CMK (cell line): ENCODE data around the gene MTHFR.

ENCODE experiments used
- DNase-seq: peaks from one replicate; pipeline ENCODE4 v3.0.0-alpha.2; 2010; ENCODE audit warnings: low read depth

MTHFR gene

GRCh38 chr1:11805422-11806306, at the start of gene MTHFR, which contains the start of gene CLCN6:
Gene MTHFR (minus strand): TSS chr1:11805964. CDS start chr1:11803116, 2,848 bp downstream.
Gene CLCN6 (plus strand): TSS chr1:11806191. CDS start chr1:11806263, 72 bp downstream.
- DNase-seq, result peak; percentile 100

GRCh38 chr1:11855430-11855829, 49.7 kb upstream of the MTHFR start:
- no peak for DNase-seq

GRCh38 chr1:11854519-11854918, 48.8 kb upstream of the MTHFR start:
- DNase-seq, result no peak

- DNase-seq, result no peak
These were observed 45.4 kb upstream of the MTHFR start for GRCh38 chr1:11851180-11851579.

- DNase-seq, result no peak
These were observed 44.4 kb upstream of the MTHFR start for GRCh38 chr1:11850156-11850555.

GRCh38 chr1:11848373-11848700, 42.6 kb upstream of the MTHFR start:
- no peak for DNase-seq

GRCh38 chr1:11847667-11848372, 42.1 kb upstream of the MTHFR start, which contains the start of gene NPPA:
Gene NPPA (minus strand): TSS chr1:11847783. CDS start chr1:11847684, 99 bp downstream.
- no peak for DNase-seq

- no peak for DNase-seq
These were observed 40.0 kb upstream of the MTHFR start for GRCh38 chr1:11845641-11846335.

GRCh38 chr1:11842154-11843041, 36.6 kb upstream of the MTHFR start:
- peak; percentile 99 for DNase-seq

- no peak for DNase-seq
These were observed 35.7 kb upstream of the MTHFR start for GRCh38 chr1:11841245-11842153.

- no peak for DNase-seq
These were observed 34.3 kb upstream of the MTHFR start for GRCh38 chr1:11839727-11840705.

- peak; percentile 53 for DNase-seq
These were observed 32.8 kb upstream of the MTHFR start for GRCh38 chr1:11838349-11839272.

- DNase-seq, result no peak
These were observed 32.1 kb upstream of the MTHFR start for GRCh38 chr1:11837767-11838348.

- DNase-seq, result no peak
These were observed 31.4 kb upstream of the MTHFR start for GRCh38 chr1:11836955-11837766.

- no peak for DNase-seq
These were observed 29.9 kb upstream of the MTHFR start for GRCh38 chr1:11835441-11836225.

- DNase-seq, result no peak
These were observed 28.1 kb upstream of the MTHFR start for GRCh38 chr1:11833900-11834299.
